SU-DHL-6 (cell line): ENCODE data around the gene NT5C1A.

ENCODE experiments used
- CTCF ChIP-seq: fragments of 200-600 bp; sonication (generic); IDR thresholded peaks from one replicate; pipeline ENCODE4 v1.5.1; 2017; ENCODE audit warnings: antibody characterized with exemption, mild to moderate bottlenecking, low read length, moderate library complexity; ENCODE audit not compliant: insufficient read depth, poor library complexity, severe bottlenecking
- EZH2phosphoT487 ChIP-seq: fragments of 200-600 bp; sonication (generic), shearing (Covaris generic); conservative IDR thresholded peaks from 2 replicates; pipeline ENCODE4 v1.6.1; 2018; ENCODE audit warnings: mild to moderate bottlenecking, antibody characterized with exemption, low read length, moderate library complexity, mixed read lengths

DNA sequence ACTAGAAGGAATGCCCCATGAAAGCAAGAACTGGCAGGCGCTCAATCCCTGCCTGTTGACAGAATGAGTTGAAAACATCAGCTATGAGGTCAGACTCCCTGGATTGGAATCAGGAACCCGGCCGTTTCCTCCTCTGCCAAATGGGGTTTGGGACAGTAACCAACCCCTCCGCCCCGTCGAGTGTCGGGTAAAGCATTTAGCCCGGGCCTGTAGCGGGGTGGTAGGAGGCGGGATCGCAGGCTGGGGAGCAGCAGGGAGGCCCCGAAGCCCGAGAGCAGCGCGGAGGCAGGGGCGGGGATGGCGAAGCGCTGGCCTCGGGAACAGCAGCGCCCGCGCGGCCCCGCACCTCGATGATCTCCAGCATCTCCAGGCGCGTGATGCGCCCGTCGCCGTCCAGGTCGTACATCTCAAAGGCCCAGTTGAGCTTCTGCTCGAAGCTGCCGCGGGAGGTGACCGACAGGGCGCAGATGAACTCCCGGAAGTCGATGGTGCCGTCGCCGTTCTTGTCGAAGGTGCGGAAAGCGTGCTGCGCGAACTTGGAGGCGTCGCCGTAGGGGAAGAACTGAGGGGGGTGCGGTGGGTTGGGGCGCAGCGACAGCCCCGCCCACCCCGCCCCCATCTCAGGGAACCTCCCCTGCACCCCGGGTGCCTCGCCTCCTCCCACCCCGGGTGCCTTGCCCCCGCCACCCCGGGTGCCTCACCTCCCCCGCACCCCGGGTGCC is 11.8 kb upstream of the NT5C1A start:
- TF ChIP-seq CTCF (no peak), EZH2phosphoT487 (no peak)
